Putamen (tissue), 1 donor: Measurements from ENCODE around the gene VWF.
A peak's percentile ranks its signal among the peaks of the same experiment; 100 is the strongest.
"Not testable (repeated sequence)": the region's sequence is repeated elsewhere in the genome, so short reads cannot be mapped to it uniquely, and the experiment has no call there.

Experiments
- DNase-seq: peaks from one replicate; pipeline ENCODE4 v3.0.0-alpha.2; 2016; ENCODE audit warnings: low spot score

VWF gene

DNA sequence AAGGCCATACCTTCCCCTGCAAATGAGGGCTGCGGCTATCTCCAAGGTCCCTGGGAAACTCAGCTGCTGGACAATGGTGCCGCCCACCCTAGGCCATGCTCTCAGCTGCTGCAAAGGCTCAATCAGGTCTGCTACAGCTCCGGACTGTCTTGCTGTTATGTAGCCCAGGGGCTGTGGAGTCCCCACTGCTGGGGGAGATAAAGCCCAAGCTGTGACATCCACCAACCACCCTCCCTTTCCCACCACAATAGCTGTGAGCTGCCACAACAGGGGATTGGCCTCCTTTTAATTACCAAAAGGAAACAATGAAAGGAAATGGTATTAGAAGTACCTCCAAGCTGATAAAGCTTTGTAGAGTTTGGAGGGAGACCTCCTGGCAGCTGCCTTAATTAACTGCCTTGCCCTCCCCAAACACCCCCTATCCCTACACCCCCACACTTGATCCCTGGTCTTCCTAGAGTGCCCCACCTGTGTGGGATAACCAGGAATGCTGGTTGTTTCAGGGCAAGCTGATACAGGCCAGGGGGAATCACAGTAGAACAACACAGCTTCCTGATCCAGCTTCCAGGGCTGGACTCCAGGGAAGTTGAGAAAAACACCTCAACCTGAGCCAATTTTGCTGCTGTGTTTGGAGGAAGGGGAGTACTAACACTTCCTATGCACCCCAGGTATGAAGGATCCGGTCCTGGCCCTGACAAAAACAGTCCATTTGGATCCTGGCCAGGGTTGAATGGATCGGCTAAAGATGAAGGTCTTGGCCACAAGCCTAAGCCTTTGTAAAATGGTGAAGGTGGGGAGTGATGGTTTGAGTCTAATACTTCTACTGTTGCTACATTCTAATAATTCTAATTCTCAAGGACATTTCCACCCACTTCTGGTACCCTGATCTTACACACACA is at the start of gene VWF:
Gene VWF (minus strand): TSS at position 260 of the 899 bp plus-strand sequence. CDS start 1,474 bp downstream, outside the sequence.
- peak; percentile 7 for DNase-seq

DNA sequence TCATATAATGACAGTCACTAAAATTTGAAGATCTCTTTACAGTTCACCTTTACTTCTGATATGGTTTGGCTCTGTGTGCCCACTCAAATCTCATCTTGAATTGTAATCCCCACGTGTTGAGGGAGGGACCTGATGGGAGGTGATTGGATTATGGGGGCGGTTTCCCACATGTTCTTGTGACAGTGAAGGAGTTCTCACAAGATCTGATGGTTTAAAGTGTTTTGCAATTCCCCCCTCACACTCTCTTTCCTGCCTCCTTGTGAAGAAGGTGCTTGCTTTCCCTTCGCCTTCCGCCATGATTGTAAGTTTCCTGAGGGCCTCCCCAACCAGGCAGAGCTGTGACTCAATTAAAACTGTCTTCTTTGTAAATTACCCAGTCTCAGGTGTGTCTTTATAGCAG is 48.4 kb upstream of the VWF start:
- DNase-seq, result no peak

DNA sequence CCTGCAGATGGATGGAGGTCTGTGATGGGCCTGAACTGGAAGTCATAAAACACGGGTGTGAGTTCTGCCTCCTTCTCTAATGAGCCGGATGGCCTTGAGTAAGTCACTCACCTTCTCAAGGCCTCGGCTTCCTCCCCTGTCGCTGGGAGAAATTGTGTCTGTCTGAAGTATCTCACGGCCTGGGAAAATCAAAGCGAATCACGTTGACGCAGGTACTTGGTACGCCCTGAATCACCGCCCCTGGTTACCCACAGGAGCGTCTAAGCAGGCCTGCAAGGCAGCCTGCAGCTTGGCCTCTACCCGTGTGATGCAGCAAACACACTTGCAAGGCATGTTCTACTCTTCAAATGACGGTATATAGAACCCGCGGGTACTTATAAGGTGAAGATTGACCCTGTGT is 47.6 kb upstream of the VWF start:
- DNase-seq, result no peak

DNA sequence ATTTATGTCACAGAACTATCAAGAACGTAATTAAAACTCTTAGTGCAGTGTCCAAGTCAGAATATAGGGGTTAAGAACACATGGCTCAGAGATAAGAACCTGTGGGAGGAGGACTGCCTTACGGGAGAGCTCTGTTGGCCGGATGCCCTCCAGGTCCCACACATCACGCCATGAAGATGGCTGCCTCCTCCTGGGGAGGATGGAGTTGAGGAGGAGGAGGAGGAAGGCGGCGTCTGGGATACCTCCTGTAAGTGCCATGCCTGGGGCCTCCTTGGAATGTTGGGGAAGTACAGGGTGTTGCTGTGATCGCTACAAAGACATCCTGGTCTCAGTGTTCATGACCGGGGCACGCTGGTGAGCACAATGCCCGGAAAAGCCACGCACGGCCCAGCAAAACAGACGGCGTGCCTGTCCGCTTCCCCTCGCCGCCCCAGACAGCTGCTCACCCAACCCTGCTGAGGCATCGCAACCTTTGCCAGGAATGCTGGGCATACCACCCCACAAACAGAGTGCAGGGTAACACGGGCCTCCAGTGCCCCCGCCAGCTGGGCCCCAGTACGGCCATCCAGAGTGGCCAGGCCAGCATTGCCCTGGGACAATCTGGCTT is 47.0 kb upstream of the VWF start:
- DNase-seq, result no peak

DNA sequence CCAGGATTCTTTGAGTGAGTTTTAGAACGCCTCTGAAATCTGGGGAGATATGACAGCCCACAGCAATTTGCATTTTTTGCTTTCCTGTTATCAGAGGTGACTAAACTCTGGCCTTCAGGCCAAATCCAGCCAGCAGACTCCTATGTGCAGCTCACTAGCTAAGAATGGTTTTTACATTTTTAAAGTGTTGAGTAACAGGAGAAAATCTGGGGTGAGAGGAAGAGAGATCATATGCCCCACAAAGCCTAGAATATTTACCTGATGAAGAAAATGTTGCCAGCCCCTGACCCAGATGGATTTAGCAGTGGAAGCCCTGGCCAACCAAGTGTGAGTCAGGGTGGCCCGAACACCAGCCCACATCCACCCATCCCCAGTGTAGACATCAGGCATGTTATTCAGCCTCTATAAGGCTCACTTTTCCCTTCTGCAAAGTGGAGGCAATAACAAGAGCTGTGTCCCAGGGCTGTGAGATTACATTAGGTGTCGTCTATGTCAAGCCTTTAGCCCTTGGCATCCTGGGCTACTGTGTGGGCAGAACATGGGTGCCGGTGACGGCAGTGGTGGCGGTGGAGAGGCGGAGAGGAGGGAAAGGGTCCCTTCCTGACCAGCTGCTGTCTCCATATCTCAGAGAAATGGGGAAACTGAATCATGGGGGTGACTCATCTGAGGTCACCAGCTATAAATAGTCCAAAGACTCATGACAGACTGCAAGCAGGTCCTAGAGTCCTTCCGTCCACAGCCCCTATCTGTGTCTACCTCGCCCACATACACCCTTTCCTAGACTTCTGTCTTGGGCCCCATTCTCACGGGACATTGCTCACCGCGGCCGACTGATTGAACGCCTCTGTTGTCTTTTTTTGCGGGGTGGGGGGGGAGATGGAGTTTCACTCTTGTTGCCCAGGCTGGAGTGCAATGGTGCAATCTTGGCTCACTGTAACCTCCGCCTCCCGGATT is 43.1 kb upstream of the VWF start:
- DNase-seq, result no peak

DNA sequence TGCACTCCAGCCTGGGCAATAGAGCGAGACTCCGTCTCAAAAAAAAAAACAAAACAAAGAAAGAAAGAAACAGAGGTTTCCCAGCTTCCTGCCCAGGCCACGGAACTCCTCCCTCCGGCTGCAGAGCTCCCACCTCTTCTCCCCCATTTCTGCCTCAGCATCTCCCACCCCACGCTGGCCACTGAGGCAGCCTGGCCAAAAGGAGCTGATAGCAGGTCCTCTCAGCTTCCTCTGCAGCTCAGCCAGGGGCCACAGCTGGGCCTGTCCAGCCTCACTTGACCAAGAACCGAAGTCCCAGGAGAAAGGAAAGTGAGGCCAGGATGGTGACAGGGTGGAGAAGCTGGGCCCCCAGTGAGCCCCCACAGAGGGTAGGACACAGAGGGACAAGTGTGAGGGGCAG is 42.3 kb upstream of the VWF start:
- no peak for DNase-seq

DNA sequence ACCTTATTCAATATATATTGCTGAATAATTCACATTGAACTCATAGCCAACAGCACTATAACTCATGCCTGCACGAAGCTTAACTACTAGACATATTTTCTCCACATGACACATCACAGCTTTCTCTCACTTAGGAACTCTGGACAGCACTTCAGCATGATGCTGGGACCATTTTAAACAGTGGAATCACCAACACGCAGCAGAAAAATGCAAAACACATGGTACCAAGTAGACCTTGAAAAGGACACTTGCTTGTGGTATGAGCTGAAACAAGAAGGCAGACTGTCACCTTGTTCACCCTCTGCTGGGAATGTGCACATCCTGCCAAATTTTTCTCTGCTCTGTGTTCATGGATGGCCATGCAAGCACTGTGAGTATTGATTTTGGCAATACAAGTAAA is 40.9 kb upstream of the VWF start:
- no peak for DNase-seq

DNA sequence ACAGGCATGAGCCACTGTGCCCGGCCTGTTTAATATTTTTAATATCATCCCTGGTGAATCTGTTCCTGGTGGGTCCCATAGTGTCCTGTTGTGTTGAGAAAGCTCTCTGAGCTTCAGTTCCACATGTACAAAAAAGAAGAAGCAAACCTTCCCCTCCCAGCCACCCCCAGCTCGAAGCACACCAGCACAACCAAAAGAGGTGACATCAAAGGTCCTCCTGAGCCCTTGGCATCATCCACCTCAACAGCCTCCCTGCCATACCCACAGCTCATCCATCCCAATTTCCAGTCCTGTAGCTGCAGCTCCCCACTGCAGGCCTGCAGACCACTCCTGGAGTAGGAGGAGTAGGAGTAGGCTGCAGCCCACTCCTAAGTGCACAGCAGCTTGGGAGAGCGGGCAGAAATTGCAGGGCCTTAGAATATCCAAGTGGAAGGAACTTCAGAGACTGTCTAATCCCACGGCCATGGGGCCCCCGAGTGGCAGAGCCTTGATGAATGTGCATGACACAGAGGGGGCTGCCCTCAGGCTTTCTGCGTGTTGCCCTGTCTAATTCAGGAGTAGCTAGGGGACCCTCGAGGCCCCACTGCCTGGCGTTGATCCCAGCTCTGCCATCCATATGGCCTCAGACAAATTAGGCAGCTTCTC is 39.1 kb upstream of the VWF start:
- no peak for DNase-seq

DNA sequence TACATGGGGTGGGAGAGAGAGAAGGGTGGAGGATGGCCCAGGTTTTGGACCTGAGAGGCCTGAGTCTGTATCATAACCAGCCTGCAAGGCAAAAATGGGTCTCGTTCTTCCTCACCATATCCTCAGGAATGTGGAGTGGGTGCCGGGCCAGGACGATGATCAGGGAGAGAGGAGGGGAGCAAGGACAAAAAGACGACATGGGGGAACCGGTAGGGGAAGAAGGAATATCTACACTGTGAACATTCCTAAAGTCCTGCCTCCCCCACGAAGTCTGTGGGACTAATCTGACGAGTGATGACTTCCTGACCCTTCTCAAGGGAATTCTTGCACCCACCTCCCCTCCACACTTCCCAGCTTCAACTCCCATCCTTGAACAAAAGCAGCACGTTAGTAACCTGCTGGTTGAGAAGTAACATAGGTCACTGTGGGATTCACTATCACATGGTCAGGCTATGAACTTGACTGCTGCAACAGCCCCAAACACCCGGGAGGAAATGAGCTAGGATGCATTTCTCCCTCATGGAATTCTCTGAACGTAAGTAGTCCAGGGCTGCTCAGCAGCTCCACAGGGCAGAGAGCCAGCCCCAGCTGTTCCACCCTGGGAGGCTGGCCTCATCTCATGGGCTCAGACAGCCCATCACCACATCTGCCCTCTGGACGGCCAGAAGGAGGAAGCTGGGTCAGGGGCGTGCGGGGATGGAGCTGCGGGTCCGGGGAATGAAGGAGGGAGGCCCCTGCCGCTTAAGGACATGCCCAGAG is 36.8 kb upstream of the VWF start:
- DNase-seq, result no peak

DNA sequence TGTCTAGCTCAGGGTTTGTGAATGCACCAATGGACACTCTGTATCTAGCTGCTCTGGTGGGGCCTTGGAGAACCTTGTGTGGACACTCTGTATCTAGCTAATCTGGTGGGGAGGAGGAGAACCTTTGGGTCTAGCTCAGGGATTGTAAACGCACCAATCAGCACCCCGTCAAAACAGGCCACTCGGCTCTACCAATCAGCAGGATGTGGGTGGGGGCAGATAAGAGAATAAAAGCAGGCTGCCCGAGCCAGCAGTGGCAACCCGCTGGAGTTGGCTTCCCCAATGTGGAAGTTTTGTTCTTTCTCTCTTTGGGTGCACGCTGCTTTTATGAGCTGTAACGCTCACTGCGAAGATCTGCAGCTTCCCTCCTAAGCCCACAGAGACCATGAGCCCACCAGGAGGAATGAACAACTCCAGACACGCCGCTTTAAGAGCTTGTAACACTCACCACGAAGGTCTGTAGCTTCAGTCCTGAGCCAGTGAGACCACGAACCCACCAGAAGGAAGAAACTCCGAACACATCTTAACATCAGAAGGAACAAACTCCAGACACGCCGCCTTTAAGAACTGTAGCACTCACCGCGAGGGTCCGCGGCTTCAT is 35.7 kb upstream of the VWF start:
- not testable (repeated sequence) for DNase-seq

DNA sequence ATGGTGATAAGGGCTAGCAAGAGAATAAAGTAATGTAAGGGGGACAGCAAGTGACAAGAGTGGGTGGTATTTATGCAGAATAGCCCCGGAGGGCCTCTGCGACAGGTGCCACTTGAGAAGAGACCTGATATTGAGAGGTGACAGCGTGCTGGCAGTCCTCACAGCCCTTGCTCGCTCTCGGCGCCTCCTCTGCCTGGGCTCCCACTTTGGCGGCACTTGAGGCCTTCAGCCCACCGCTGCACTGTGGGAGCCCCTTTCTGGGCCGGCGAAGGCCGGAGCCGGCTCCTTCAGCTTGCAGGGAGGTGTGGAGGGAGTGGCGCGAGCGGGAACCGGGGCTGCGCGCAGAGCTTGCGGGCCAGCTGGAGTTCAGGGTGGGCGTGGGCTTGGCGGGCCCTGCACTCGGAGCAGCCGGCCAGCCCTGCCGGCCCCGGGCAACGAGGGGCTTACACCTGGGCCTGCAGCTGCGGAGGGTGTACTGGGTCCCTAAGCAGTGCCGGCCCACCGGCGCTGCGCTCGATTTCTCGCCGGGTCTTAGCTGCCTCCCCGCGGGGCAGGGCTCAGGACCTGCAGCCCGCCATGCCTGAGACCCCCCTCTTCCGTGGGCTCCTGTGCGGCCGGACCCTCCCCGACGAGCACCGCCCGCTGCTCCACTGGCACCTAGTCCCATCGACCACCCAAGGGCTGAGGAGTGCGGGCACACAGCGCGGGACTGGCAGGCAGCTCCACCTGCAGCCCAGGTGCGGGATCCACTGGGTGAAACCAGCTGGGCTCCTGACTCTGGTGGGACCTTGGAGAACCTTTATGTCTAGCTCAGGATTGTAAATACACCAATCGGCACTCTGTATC is 34.9 kb upstream of the VWF start:
- DNase-seq, result not testable (repeated sequence)

DNA sequence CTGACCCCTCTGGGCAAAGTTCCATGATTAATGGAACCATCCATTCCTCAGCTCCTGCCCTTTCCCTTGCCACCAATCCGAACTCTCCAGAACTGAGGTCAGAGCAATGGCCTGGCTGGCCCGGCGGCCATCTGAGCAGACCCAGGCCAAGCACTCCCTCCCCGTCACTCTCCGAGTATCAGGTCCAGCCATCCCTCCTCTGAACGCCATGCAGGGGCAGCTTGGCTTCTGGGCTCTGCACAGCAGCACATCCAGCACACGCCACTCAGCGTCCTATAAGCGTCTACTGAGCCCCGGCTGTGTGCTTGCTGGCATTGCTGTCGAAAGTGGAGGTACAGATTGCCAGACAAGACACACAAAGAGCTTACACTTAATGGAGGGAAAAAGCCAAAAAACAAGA is 34.3 kb upstream of the VWF start:
- DNase-seq, result no peak

DNA sequence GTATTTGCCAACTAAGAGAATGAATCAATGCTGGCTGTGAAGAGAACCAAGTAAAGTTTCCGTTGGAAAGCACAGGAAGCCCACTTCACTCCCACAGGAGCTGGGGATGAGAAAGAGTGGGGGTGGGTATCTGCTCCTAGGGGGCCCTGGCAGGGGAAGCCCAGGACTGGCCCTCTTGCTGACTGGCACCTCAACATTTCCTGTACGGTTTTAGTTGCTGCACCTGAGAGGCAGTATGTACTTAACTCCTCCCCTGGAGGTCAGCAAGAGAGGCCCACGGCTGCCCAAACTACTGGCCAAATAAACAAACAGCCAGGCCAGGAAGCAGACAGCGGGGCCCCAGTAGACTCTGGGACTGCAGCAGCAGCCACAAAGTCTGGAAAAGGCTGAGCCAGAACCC is 33.8 kb upstream of the VWF start:
- no peak for DNase-seq

DNA sequence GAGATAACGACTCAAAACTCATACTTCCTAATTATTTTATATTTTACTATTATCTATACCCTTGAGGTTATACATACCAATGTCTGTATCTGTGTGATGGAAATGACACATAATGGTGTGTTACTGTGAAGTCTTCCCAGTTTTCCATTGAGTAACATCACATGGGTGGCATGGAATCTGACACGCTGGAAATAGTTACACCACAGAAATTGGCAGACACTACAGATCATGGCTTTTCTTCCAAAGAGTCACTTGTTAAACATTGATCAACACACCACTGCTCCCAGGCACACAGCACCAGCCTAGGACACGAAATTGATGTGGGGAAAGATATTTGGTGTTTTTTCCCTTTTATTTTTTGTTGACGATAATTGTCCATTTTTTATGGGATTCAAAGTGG is 33.0 kb upstream of the VWF start:
- no peak for DNase-seq

DNA sequence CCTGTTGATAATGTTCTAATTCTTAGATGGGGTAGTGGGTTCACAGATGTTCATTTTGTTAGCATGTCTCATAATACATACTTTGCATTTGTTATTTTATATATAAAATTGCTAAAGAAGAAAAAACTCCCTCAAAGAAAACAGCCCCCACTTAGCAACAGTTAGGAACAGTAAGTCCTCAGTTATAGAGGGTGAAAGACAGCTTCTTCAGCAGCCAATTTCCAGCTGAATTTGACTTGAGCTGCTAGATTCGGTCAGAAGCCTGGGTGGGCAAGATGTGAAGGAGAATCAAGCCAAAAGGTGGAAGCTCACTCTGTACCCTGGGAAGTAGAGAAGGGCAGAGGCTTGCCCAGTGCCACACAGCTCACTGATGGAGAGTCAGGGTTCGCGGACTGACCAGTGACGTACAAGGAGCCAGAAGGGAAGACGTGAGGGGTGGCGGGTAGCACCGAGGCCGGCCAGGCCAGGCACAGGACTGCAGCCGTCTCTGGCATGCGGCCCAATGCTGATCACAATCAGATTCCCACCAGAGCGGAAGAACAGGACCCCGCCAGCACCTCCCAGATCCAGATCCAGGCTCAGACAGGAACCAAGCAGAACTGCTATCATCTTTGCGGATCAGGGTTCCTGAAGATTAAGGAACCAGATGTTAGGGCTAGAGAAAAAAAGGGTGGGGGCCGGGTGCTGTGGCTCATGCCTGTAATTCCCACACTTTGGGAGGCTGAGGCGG is 30.4 kb upstream of the VWF start:
- no peak for DNase-seq

DNA sequence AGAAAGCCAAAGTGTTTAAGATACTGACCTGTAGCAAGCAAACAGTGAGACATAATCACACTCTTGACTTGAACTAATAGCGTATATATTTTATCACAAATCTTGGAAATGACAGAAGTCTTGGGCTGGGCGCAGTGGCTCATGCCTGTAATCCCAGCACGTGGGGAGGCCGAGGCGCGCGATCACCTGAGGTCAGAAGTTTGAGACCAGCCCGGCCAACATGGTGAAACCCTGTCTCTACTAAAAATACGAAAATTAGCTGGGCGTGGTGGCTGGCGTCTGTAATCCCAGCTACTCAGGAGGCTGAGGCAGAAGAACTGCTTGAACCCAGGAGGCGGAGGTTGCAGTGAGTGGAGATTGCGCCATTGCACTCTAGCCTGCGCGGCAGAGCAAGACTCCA is 24.3 kb upstream of the VWF start:
- not testable (repeated sequence) for DNase-seq

DNA sequence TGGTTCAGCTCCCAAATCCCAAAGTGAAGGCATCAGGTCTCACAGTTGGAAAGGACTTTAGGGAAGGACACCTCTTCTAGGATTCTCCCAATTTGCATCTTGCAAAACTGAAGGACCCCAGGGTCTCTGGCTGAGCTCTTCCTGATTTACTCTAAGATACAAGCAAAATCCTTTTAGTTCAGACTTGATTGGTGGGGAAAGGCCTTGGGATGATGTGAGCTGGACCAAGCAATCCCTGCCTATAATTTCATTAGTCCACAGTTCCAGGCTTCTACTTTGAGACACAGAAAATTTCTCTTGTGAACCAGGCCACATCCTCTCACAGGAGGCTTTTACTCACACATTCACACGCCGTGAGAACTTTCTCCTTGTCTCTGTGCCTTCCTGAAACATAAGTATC is 23.6 kb upstream of the VWF start:
- DNase-seq, result no peak

DNA sequence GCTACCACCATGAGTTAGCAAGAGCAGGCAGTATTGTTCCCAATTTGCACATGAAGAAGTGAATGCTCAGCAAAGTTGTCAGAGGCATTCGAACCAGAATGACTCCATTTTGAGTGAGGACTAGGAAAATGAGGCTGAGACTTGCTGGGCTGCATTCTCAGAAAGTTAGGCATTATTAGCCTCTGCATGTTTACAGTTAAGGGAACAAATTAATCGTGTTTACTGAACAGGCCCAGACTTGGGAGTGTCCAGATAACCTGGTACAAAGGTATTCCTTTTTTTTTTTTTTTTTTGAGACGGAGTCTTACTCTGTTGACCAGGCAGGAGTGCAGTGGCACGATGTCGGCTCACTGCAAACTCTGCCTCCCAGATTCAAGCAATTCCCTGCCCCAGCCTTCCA is 22.5 kb upstream of the VWF start:
- no peak for DNase-seq

DNA sequence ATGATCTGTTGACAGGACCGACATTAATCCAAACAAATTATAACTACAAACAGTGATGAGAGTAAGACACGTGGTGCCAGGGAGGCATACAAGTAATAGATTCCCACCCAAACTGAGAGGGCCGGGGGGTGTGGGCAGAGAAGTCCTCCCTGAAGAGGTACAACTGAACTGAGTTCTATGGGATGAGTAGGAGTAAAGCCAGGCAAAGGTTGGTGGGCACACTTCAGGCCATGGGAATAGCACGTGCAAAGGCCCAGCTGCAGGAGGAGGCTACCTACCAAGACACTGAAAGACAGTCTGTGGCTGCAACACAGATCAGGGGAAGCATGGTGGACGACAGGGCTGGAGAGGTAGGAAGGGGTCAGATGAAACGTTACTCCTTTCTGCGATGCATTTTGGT is 22.0 kb upstream of the VWF start:
- no peak for DNase-seq
